ENCODE data around the gene EPHB1.

The EPHB1 gene

DNA sequence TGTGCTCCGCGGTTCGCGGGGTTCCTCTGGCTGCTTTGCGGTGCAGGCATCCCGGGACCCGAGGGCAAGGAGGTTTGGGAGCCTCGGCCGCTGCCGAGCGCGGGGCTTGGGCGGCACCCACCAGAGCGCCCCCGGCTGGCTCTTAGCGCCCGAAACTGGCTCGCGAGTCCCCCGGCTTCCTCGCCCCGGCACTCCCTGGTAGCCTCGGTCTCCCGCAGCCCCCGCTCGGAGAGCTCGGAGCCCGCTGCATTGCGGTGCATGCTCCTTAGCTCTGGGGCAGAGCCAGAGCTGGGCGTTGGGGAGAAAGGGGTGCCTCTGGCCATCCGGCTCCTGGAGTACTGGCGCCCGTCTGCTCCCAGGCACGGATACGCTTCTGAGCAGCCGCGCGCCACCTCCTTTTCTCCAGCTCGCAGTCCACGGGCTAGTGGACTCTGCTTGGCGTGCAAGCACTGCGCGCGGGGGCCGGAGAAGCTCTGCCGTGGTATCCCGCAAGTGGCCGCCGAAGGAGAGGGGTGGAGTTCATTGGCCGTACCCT, 753 bp downstream of the EPHB1 start:
- TF ChIP-seq, protein P1, sequence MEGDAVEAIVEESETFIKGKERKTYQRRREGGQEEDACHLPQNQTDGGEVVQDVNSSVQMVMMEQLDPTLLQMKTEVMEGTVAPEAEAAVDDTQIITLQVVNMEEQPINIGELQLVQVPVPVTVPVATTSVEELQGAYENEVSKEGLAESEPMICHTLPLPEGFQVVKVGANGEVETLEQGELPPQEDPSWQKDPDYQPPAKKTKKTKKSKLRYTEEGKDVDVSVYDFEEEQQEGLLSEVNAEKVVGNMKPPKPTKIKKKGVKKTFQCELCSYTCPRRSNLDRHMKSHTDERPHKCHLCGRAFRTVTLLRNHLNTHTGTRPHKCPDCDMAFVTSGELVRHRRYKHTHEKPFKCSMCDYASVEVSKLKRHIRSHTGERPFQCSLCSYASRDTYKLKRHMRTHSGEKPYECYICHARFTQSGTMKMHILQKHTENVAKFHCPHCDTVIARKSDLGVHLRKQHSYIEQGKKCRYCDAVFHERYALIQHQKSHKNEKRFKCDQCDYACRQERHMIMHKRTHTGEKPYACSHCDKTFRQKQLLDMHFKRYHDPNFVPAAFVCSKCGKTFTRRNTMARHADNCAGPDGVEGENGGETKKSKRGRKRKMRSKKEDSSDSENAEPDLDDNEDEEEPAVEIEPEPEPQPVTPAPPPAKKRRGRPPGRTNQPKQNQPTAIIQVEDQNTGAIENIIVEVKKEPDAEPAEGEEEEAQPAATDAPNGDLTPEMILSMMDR (IDR thresholded peaks at IDR 0.05) = no peak
- Histone ChIP-seq H3K4me1 (ENCODE audit: control insufficient read depth in 1 of 2, insufficient read depth in 1 of 2, low read depth in 1 of 2, low read length in 1 of 2) (peaks cover 14 to 28% of the 10 kb centered on the region in 2 experiments), H3K36me3 (no peaks in the 10 kb centered on the region), H3K4me3 (ENCODE audit: low read depth in 1 of 2, low read length in 1 of 2) (peak overlapping the region; percentile 29 to 56), H3K27me3 (peaks cover 79% of the 10 kb centered on the region), H3K27ac (no peak overlapping the region), H3K9me3 (no peaks in the 10 kb centered on the region)

DNA sequence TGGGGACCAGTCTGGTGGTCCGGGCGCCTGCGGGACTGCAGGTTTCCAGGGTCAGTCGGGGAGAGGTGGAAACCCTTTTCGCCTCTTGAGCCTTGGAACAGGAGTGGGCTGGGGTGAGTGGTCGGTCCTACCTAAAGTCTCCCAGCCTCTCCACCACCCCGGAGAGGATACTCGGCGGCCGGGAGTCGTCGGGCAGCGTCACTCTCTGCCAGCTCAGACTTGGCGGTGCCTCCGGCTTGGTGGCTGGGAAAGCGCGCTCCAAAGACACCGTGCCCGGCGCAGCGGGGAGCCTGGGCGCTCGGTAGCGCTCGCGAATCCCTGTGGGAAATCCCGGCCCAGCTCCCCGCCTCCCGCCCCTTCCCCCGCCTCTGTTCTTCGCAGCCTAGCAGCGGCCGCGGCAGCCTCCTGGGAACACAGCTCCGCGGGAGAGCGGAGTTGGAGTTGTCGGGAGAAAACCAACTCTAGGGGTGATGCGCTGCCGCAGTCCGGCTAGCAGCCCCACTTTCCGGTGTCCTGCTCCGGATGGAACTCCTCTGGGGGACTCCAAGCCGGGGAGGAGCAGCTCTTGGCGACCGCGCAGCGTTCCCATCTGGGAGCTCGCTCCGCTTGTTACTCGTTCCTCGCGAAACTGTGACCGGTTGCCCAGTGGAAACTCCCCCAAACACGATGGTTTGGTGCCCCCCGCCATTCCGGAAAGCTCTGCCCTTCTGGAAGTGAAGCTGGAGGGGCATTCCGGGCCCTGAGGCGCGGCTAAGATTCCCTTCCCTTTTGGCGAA, 1.4 kb downstream of the EPHB1 start:
- Histone ChIP-seq H3K9me3 (no peaks in the 10 kb centered on the region), H3K27ac (no peak overlapping the region), H3K27me3 (peaks cover 86% of the 10 kb centered on the region), H3K36me3 (no peaks in the 10 kb centered on the region), H3K4me3 (ENCODE audit: low read depth in 1 of 2, low read length in 1 of 2) (peak overlapping the region in 1 of 2 experiments; percentile 56), H3K4me1 (ENCODE audit: control insufficient read depth in 1 of 2, insufficient read depth in 1 of 2, low read depth in 1 of 2, low read length in 1 of 2) (peaks cover 14 to 28% of the 10 kb centered on the region in 2 experiments)
- TF ChIP-seq, protein P1 (IDR thresholded peaks at IDR 0.05) = no peak

DNA sequence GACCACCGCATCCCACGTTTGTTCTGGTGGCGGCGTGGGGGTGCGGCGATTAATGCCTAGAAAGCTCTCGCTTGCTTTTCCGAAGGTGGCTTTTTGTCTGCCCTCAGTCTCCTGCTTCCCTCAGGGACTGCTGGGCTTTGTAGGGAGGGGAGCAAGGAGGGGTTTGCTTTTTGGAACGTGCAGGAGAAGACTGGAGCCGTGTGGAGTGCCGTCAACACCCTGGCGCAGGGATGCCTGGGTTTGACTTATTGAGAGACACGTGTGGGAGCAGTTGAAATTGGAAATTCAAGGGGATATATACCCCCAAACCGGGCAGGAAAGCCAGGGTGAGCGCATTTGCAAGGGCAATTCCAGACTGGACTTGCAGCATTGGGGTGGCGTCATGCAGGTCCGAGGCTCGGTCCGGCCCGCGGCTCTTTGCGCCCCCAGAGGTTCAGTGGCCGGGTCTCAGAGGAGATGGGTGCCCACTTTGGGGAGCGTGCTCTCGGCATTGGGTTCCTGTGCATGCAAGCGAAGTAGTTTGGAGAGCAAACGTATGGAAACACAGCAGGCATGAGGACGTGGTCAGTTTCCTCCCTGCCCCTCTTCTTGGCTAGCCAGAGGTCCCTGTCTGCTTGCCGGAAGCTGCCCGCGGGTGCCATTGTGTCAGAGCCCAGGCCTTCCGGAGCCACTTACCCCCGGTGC, 2.1 kb downstream of the EPHB1 start:
- H3K36me3 ChIP-seq = no peaks in the 10 kb centered on the region
- no peak overlapping the region for H3K4me3 ChIP-seq (ENCODE audit: low read depth in 1 of 2, low read length in 1 of 2)
- H3K9me3 ChIP-seq = no peaks in the 10 kb centered on the region
- peaks cover 93% of the 10 kb centered on the region for H3K27me3 ChIP-seq
- no peak overlapping the region for H3K27ac ChIP-seq
- peaks cover 14 to 28% of the 10 kb centered on the region in 2 experiments for H3K4me1 ChIP-seq (ENCODE audit: control insufficient read depth in 1 of 2, insufficient read depth in 1 of 2, low read depth in 1 of 2, low read length in 1 of 2)
- TF ChIP-seq, protein P1 (IDR thresholded peaks at IDR 0.05) = no peak

DNA sequence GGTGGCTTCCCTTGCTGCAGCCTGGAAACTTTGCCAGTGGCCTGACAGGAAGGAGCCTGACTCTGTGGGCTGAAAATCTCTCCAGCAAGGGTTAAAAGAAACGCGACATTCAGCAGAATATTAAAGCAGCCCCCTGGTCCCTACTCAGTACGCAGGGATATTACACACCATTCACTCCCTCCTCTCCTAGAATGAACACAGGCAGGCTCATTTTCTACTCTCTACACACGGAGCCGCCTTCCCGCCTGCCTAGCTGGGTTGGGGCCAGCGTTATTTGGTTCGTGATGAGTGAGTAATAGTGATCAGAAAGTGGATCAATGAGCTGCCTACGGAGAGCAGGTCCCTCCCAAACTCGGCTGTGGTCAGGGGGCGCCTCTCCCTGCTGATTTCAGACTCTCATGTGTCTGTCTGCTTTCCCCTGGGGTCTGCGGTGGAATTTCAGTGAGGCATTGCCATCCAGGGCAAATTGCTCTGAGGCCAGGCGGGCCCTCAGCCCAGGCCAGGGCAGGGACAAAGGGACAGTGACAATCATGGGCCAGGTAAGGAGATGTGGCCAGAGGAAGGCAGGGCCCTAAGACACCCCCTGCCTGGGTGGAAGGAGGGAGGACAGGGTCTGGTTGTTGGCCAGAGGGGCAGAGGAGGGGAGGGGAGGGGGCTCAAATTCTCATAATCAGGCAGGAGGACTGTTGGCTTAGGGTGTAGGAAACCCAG, 2.8 kb downstream of the EPHB1 start:
- H3K36me3 ChIP-seq = no peaks in the 10 kb centered on the region
- peaks cover 14 to 28% of the 10 kb centered on the region in 2 experiments for H3K4me1 ChIP-seq (ENCODE audit: control insufficient read depth in 1 of 2, insufficient read depth in 1 of 2, low read depth in 1 of 2, low read length in 1 of 2)
- TF ChIP-seq, protein P1 (IDR thresholded peaks at IDR 0.05) = no peak
- H3K27me3 ChIP-seq = peaks cover 100% of the 10 kb centered on the region
- no peaks in the 10 kb centered on the region for H3K9me3 ChIP-seq
- no peak overlapping the region for H3K27ac ChIP-seq
- H3K4me3 ChIP-seq (ENCODE audit: low read depth in 1 of 2, low read length in 1 of 2) = no peak overlapping the region

DNA sequence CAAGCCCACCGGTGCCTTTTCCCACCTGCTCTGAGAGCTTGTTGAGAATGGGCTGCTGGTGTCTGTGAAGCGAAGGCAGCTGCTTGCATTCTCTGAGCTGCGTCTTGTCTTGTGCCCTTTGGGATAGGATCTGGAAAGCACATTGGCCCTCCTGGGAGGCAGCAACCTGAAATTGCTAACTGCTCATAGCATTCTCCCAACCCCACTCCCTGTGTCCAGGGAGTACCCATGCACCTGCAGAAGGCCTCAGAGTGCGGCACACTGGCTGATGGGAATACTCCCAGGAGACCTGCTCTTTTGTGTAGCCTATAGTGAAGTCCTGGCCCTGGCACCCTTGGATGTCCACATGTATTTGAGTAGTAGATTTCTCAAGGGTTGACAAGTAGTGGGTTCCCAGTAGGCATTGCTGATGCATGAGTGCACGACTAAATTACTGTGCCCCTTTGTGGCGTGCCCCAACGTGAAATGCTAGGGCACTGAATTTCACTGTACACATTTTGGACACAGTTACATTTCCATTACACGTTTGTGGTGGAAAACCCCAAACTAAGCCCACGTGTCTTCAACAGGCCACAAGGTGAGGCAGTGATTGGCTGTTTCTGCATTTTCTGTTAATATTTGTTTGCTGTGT, 3.7 kb downstream of the EPHB1 start:
- no peak overlapping the region for H3K4me3 ChIP-seq (ENCODE audit: low read depth in 1 of 2, low read length in 1 of 2)
- H3K9me3 ChIP-seq = no peaks in the 10 kb centered on the region
- TF ChIP-seq, protein P1 (IDR thresholded peaks at IDR 0.05) = no peak
- H3K4me1 ChIP-seq (ENCODE audit: control insufficient read depth in 1 of 2, insufficient read depth in 1 of 2, low read depth in 1 of 2, low read length in 1 of 2) = peaks cover 14 to 28% of the 10 kb centered on the region in 2 experiments
- H3K27ac ChIP-seq = no peak overlapping the region
- H3K27me3 ChIP-seq = peaks cover 93% of the 10 kb centered on the region
- H3K36me3 ChIP-seq = no peaks in the 10 kb centered on the region

Data from neutrophil (primary cell).